HCT116 (cell line): ENCODE measurements around the gene LANCL3. TPM values are rescaled to one million over a fixed set of nuclear protein-coding genes. Genes with fewer than 3 reads are reported as not detected.

Experiments
- ATAC-seq: fragments of 200-7000 bp; cut with Tn5 transposase; 2 replicates; pipeline ENCODE4 v1.9.1; 2020; ENCODE audit warnings: mild to moderate bottlenecking, moderate library complexity
- BruUV-seq: library from RNA; stranded (reverse); fragments of 400-500 nt; replicated peaks from 2 replicates; lab custom pipeline; 2021; lab: Mats Ljungman, UMichigan
- CTCF ChIA-PET: fragments of 300-600 bp; sonication (Branson Sonifier 250); formaldehyde crosslinking; loops from one replicate; lab custom pipeline; 2021; ENCODE audit warnings: antibody characterized with exemption; lab: Charles Lee
- POLR2A ChIA-PET: fragments of 300-600, 350-600 bp; sonication (Branson Sonifier 250); formaldehyde crosslinking; loops from one replicate; lab custom pipeline; 2021; ENCODE audit warnings: antibody characterized with exemption; lab: Charles Lee
- RAD21 ChIA-PET, 2 experiments: fragments of 300-600 bp; sonication (Branson Sonifier 250); formaldehyde crosslinking; loops; one replicate each; lab custom pipeline; 2023; ENCODE audit warnings: low total read pairs in 2 of 2; ENCODE audit not compliant: uncharacterized antibody in 2 of 2, unreplicated experiment in 2 of 2, low non-redundant PET in 1 of 2; lab: Charles Lee
- DNase-seq: peaks from one replicate; pipeline ENCODE4 v3.0.0-alpha.2; 2010; ENCODE audit warnings: low read depth, low spot score
- H2AFZ ChIP-seq: fragments of 200-600 bp; shearing (Covaris generic), sonication (generic); 2 replicates; pipeline ENCODE4 v1.6.1; 2017; ENCODE audit warnings: low read depth, mixed run types, mixed read lengths, antibody characterized with exemption, low read length; ENCODE audit not compliant: poor library complexity, severe bottlenecking
- H3K27ac ChIP-seq: 2 replicates; pipeline ENCODE4 v1.5.1; 2012; ENCODE audit warnings: low read depth, low read length
- H3K27me3 ChIP-seq: fragments of 200-600 bp; sonication (generic); 2 replicates; pipeline ENCODE4 v1.6.1; 2016; ENCODE audit warnings: mixed run types, low read length, mixed read lengths; ENCODE audit not compliant: insufficient read depth
- H3K36me3 ChIP-seq, 2 experiments: fragments of 200-500 bp in 1 of 2; fragments of 200-600 bp in 1 of 2; sonication (Bioruptor generic) in 1 of 2; sonication (generic) in 1 of 2; 2 replicates each; pipeline versions ENCODE4 v1.5.1 to v1.6.1; 2014 to 2016; ENCODE audit warnings: low read length in 2 of 2, inconsistent platforms in 1 of 2, mixed read lengths in 1 of 2, mixed run types in 1 of 2; ENCODE audit not compliant: insufficient read depth in 2 of 2, control insufficient read depth in 1 of 2
- H3K4me1 ChIP-seq, 2 experiments: fragments of 200-600 bp in 1 of 2; sonication (generic) in 1 of 2; 2 replicates each; pipeline versions ENCODE4 v1.5.1 to v1.6.1; 2012 to 2017; ENCODE audit warnings: low read length in 2 of 2, inconsistent platforms in 1 of 2, mild to moderate bottlenecking in 1 of 2, mixed read lengths in 1 of 2, mixed run types in 1 of 2, moderate library complexity in 1 of 2; ENCODE audit not compliant: insufficient read depth in 2 of 2, control insufficient read depth in 1 of 2
- H3K4me2 ChIP-seq: fragments of 200-600 bp; sonication (generic); 2 replicates; pipeline ENCODE4 v1.6.1; 2017; ENCODE audit warnings: mixed run types, low read length, mixed read lengths
- H3K4me3 ChIP-seq, 2 experiments: fragments of 200-600 bp in 1 of 2; sonication (generic) in 1 of 2; replicated peaks in 1 of 2; 2 replicates each; pipeline ENCODE4 v1.5.1; 2011 to 2016; ENCODE audit warnings: low read length in 2 of 2, control low read depth in 1 of 2, low read depth in 1 of 2, mild to moderate bottlenecking in 1 of 2, mixed read lengths in 1 of 2, mixed run types in 1 of 2
- H3K79me2 ChIP-seq: fragments of 200-600 bp; sonication (generic); 2 replicates; pipeline ENCODE4 v1.6.1; 2017; ENCODE audit warnings: mild to moderate bottlenecking, mixed run types, low read length, moderate library complexity, mixed read lengths; ENCODE audit not compliant: insufficient read depth
- H3K9ac ChIP-seq: fragments of 200-600 bp; sonication (generic); 2 replicates; pipeline ENCODE4 v1.6.1; 2016; ENCODE audit warnings: low read length, mixed read lengths
- H3K9me2 ChIP-seq: fragments of 200-600 bp; sonication (generic), shearing (Covaris generic); 2 replicates; pipeline ENCODE4 v1.6.1; 2017; ENCODE audit warnings: mixed run types, mild to moderate bottlenecking, moderate library complexity; ENCODE audit not compliant: insufficient read depth
- H3K9me3 ChIP-seq, 2 experiments: fragments of 200-500 bp in 1 of 2; fragments of 200-600 bp in 1 of 2; sonication (Bioruptor generic) in 1 of 2; sonication (generic) in 1 of 2; 2 replicates each; pipeline ENCODE4 v1.6.1; 2014 to 2017; ENCODE audit warnings: low read length in 2 of 2, mixed read lengths in 2 of 2, inconsistent platforms in 1 of 2, low read depth in 1 of 2, mild to moderate bottlenecking in 1 of 2, mixed run types in 1 of 2, moderate library complexity in 1 of 2; ENCODE audit not compliant: control insufficient read depth in 1 of 2, insufficient read depth in 1 of 2
- H4K20me1 ChIP-seq: fragments of 200-600 bp; sonication (generic), shearing (Covaris generic); 2 replicates; pipeline ENCODE4 v1.6.1; 2017; ENCODE audit warnings: mixed run types, mild to moderate bottlenecking, moderate library complexity; ENCODE audit not compliant: insufficient read depth
- CBX3 ChIP-seq: IDR thresholded peaks from 2 replicates; pipeline ENCODE4 v1.6.1; 2012; ENCODE audit warnings: low read depth
- ELF1 ChIP-seq: IDR thresholded peaks from 2 replicates; pipeline ENCODE4 v1.6.1; 2012; ENCODE audit warnings: low read depth, borderline replicate concordance
- FOSL1 ChIP-seq: IDR thresholded peaks from 2 replicates; pipeline ENCODE4 v1.6.1; 2012; ENCODE audit warnings: low read depth
- JUND ChIP-seq: IDR thresholded peaks from 2 replicates; pipeline ENCODE4 v1.6.1; 2012
- POLR2A ChIP-seq: IDR thresholded peaks from 2 replicates; pipeline ENCODE4 v1.7.0; 2011; ENCODE audit warnings: borderline replicate concordance; ENCODE audit not compliant: insufficient read depth, insufficient read length; ENCODE audit errors: extremely low read depth
- POLR2AphosphoS5 ChIP-seq: IDR thresholded peaks from 2 replicates; pipeline ENCODE4 v1.6.1; 2011; ENCODE audit warnings: mild to moderate bottlenecking, low read depth, low read length, moderate library complexity
- RAD21 ChIP-seq: IDR thresholded peaks from 2 replicates; pipeline ENCODE4 v1.6.1; 2012; ENCODE audit warnings: low read depth, mild to moderate bottlenecking
- SIN3A ChIP-seq: IDR thresholded peaks from 2 replicates; pipeline ENCODE4 v1.6.1; 2012; ENCODE audit warnings: low read depth
- YY1 ChIP-seq: IDR thresholded peaks from 2 replicates; pipeline ENCODE4 v1.6.1; 2011; ENCODE audit warnings: low read length, low read depth, moderate library complexity, mild to moderate bottlenecking; ENCODE audit not compliant: insufficient replicate concordance; ENCODE audit errors: extremely low read depth
- ZFX ChIP-seq: fragments of 450-650 bp; IDR thresholded peaks from 2 replicates; pipeline ENCODE4 v1.6.1; 2017
- ZNF274 ChIP-seq: fragments of 200-500 bp; sonication (Bioruptor generic); IDR thresholded peaks from 2 replicates; pipeline ENCODE4 v1.6.1; 2014; ENCODE audit warnings: mild to moderate bottlenecking, low read depth, low read length, inconsistent platforms
- intact Hi-C: fragments of 100-400 bp; cut with micrococcal nuclease; formaldehyde crosslinking; loops from 2 replicates; pipeline ENCODE4 v1.10.0; 2022
- total RNA-seq: library from RNA; stranded (reverse); gene quantifications from one replicate; pipeline ENCODE4 v1.2.1, GENCODE V29; 2021; ENCODE audit not compliant: unreplicated experiment
- TF ChIP-seq, protein P1 (sequence below), 3 experiments: fragments of 200-600 bp in 1 of 3; sonication (generic) in 1 of 3; IDR thresholded peaks in 2 of 3; conservative IDR thresholded peaks in 1 of 3; 2 replicates each; pipeline ENCODE4 v1.5.1; 2012 to 2017; ENCODE audit warnings: low read depth in 2 of 3, low read length in 2 of 3, antibody characterized with exemption in 1 of 3, borderline replicate concordance in 1 of 3, control low read depth in 1 of 3, mild to moderate bottlenecking in 1 of 3, mixed read lengths in 1 of 3, mixed run types in 1 of 3, moderate library complexity in 1 of 3; ENCODE audit not compliant: insufficient read depth in 1 of 3
- TF ChIP-seq, protein P2 (sequence below): IDR thresholded peaks from 2 replicates; pipeline ENCODE4 v1.6.1; 2011; ENCODE audit warnings: mild to moderate bottlenecking, low read length, moderate library complexity; ENCODE audit not compliant: insufficient replicate concordance; ENCODE audit errors: extremely low read depth

The LANCL3 gene
- total RNA-seq, 1 experiment from 2014 or later, result 2.4 TPM

DNA sequence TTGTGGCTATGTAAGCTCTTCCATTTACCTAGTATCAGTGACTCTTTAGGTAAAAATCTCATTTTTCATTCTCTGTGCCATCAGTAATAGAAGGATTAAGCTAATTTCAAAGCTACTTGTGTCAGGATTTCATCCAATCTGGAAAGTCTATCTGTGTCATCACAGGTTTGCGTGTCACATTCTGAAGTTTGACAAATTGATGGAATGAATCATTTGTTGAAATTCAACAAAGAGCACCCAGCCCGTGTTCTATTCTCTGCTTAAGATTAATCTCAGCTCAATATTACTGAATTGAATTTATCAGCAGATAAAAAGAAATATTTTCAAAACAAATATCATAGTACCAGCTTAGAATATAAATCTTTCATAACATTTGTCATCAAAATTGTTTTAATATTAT, 35.8 kb downstream of the LANCL3 start:
- no peak for DNase-seq
- Histone ChIP-seq H3K4me3 (no peak overlapping the region), H3K9me3 (no peaks in the 10 kb centered on the region), H3K36me3 (no peaks in the 10 kb centered on the region), H3K9ac (no peak overlapping the region), H3K4me2 (no peak overlapping the region), H2AFZ (no peak overlapping the region), H3K4me1 (no peaks in the 10 kb centered on the region), H3K9me2 (no peaks in the 10 kb centered on the region), H3K27ac (no peak overlapping the region), H3K79me2 (no peaks in the 10 kb centered on the region), H4K20me1 (no peaks in the 10 kb centered on the region), H3K27me3 (no peaks in the 10 kb centered on the region)
- ChIA-PET POLR2A (no interaction called here), RAD21 (no interaction called here), CTCF (no interaction called here)
- no peak for TF ChIP-seq YY1
- no peak for TF ChIP-seq ZNF274
- TF ChIP-seq, protein P1, sequence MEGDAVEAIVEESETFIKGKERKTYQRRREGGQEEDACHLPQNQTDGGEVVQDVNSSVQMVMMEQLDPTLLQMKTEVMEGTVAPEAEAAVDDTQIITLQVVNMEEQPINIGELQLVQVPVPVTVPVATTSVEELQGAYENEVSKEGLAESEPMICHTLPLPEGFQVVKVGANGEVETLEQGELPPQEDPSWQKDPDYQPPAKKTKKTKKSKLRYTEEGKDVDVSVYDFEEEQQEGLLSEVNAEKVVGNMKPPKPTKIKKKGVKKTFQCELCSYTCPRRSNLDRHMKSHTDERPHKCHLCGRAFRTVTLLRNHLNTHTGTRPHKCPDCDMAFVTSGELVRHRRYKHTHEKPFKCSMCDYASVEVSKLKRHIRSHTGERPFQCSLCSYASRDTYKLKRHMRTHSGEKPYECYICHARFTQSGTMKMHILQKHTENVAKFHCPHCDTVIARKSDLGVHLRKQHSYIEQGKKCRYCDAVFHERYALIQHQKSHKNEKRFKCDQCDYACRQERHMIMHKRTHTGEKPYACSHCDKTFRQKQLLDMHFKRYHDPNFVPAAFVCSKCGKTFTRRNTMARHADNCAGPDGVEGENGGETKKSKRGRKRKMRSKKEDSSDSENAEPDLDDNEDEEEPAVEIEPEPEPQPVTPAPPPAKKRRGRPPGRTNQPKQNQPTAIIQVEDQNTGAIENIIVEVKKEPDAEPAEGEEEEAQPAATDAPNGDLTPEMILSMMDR (IDR thresholded peaks at IDR 0.05 in 2 of 3, conservative IDR thresholded peaks at IDR 0.05 in 1 of 3; ENCODE audit: borderline replicate concordance in 1 of 3, insufficient read depth in 1 of 3, low read depth in 2 of 3, low read length in 2 of 3), result no peak
- no peak for TF ChIP-seq POLR2A
- no peak for TF ChIP-seq ZFX
- no peak for TF ChIP-seq ELF1
- no peak for TF ChIP-seq FOSL1
- TF ChIP-seq SIN3A, result no peak
- TF ChIP-seq POLR2AphosphoS5, result no peak
- TF ChIP-seq CBX3, result no peak
- no peak for TF ChIP-seq JUND
- TF ChIP-seq, protein P2, sequence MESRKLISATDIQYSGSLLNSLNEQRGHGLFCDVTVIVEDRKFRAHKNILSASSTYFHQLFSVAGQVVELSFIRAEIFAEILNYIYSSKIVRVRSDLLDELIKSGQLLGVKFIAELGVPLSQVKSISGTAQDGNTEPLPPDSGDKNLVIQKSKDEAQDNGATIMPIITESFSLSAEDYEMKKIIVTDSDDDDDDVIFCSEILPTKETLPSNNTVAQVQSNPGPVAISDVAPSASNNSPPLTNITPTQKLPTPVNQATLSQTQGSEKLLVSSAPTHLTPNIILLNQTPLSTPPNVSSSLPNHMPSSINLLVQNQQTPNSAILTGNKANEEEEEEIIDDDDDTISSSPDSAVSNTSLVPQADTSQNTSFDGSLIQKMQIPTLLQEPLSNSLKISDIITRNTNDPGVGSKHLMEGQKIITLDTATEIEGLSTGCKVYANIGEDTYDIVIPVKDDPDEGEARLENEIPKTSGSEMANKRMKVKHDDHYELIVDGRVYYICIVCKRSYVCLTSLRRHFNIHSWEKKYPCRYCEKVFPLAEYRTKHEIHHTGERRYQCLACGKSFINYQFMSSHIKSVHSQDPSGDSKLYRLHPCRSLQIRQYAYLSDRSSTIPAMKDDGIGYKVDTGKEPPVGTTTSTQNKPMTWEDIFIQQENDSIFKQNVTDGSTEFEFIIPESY, result no peak
- TF ChIP-seq RAD21, result no peak
- ATAC-seq, result no peak
- no TSS peak for BruUV-seq
- intact Hi-C loops, result no loop called here
